Astrocyte (in vitro differentiated cells and primary cell): Measurements from ENCODE around the gene IL24. TPM values are rescaled to one million over a fixed set of nuclear protein-coding genes. Genes with fewer than 3 reads are reported as not detected.

ENCODE experiments used
- DNase-seq: peaks from one replicate; pipeline ENCODE4 v3.0.0-alpha.2; 2010; ENCODE audit warnings: low read depth
- FAIRE-seq: peaks from 2 replicates; lab custom pipeline; 2011; peaks lifted over from hg19 to GRCh38; lab: Jason Lieb, UNC
- H2AFZ ChIP-seq: 2 replicates; pipeline ENCODE4 v1.6.0; 2012; ENCODE audit warnings: low read depth, low read length, inconsistent platforms
- H3K27ac ChIP-seq: 2 replicates; pipeline ENCODE4 v1.5.1; 2011; ENCODE audit warnings: low read depth, low read length, inconsistent platforms
- H3K27me3 ChIP-seq: 2 replicates; pipeline ENCODE4 v1.6.0; 2011; ENCODE audit warnings: low read length, inconsistent platforms; ENCODE audit not compliant: insufficient read depth
- H3K36me3 ChIP-seq: 2 replicates; pipeline ENCODE4 v1.5.1; 2011; ENCODE audit warnings: low read length, inconsistent platforms; ENCODE audit not compliant: insufficient read depth
- H3K4me1 ChIP-seq: 2 replicates; pipeline ENCODE4 v1.5.1; 2011; ENCODE audit warnings: low read length, inconsistent platforms; ENCODE audit not compliant: insufficient read depth
- H3K4me2 ChIP-seq: 2 replicates; pipeline ENCODE4 v1.6.0; 2012; ENCODE audit warnings: low read length, inconsistent platforms
- H3K4me3 ChIP-seq: 2 replicates; pipeline ENCODE4 v1.5.1; 2011; ENCODE audit warnings: low read depth, mild to moderate bottlenecking, low read length, inconsistent platforms; ENCODE audit not compliant: insufficient read depth
- H3K79me2 ChIP-seq: 2 replicates; pipeline ENCODE4 v1.6.0; 2012; ENCODE audit warnings: mild to moderate bottlenecking, low read length, inconsistent platforms; ENCODE audit not compliant: insufficient read depth
- H3K9ac ChIP-seq: 2 replicates; pipeline ENCODE4 v1.6.0; 2012; ENCODE audit warnings: mild to moderate bottlenecking, low read length, inconsistent platforms
- H3K9me3 ChIP-seq: 2 replicates; pipeline ENCODE4 v1.5.1; 2012; ENCODE audit warnings: low read depth, mild to moderate bottlenecking, low read length, inconsistent platforms; ENCODE audit not compliant: insufficient read depth
- H4K20me1 ChIP-seq: 2 replicates; pipeline ENCODE4 v1.6.0; 2012; ENCODE audit warnings: low read length, inconsistent platforms; ENCODE audit not compliant: insufficient read depth
- H3K27ac Mint-ChIP-seq: one replicate; pipeline ENCODE4 v1.8.0; 2021; ENCODE audit warnings: mild to moderate bottlenecking, mixed read lengths; ENCODE audit not compliant: unreplicated experiment
- H3K27me3 Mint-ChIP-seq: one replicate; pipeline ENCODE4 v1.8.0; 2021; ENCODE audit warnings: low read depth, mixed read lengths; ENCODE audit not compliant: unreplicated experiment
- H3K36me3 Mint-ChIP-seq: one replicate; pipeline ENCODE4 v1.8.0; 2021; ENCODE audit warnings: low read depth, mixed read lengths; ENCODE audit not compliant: unreplicated experiment
- H3K4me1 Mint-ChIP-seq: one replicate; pipeline ENCODE4 v1.8.0; 2021; ENCODE audit warnings: low read depth, mixed read lengths; ENCODE audit not compliant: unreplicated experiment
- H3K4me3 Mint-ChIP-seq: one replicate; pipeline ENCODE4 v1.8.0; 2021; ENCODE audit warnings: mild to moderate bottlenecking, moderate library complexity, mixed read lengths; ENCODE audit not compliant: unreplicated experiment
- H3K9me3 Mint-ChIP-seq: one replicate; pipeline ENCODE4 v1.8.0; 2021; ENCODE audit warnings: mild to moderate bottlenecking, mixed read lengths; ENCODE audit not compliant: unreplicated experiment
- EZH2 ChIP-seq: IDR thresholded peaks from 2 replicates; pipeline ENCODE4 v1.6.1; 2012; ENCODE audit warnings: mild to moderate bottlenecking, low read length, inconsistent platforms; ENCODE audit not compliant: insufficient read depth
- total RNA-seq: library from RNA; stranded (reverse); gene quantifications from 2 replicates; pipeline ENCODE4 v1.2.1, GENCODE V29; 2021
- TF ChIP-seq, protein P1 (sequence below): IDR thresholded peaks from 2 replicates; pipeline ENCODE4 v1.5.1; 2011; ENCODE audit warnings: low read depth, mild to moderate bottlenecking, inconsistent platforms, low read length, moderate library complexity; ENCODE audit not compliant: insufficient read depth

The IL24 gene
- total RNA-seq, 1 donor from 2014 or later: not detected

DNA sequence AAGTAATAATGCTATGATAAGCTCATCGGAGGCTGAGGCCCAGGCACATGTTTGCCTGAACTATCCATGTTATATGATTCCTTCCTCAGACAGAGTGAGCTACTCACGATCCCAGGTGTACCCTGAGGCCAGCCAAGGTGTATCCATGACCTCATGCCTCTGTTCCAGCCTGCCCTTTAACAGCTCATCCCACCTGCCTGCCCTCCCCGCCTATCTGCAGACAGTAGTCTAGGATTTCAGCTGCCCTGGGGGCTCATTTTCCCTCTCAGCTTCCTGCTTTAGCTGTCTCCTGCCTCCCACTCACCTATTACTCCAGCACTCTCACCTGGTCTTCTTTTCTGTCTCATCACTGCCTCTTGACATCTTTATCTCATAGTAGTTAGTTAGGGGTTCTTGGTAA lies 1.9 kb upstream of the IL24 start:
- Histone ChIP-seq H3K36me3 (no peaks in the 10 kb centered on the region), H3K4me1 (peaks cover 15% of the 10 kb centered on the region), H3K79me2 (no peaks in the 10 kb centered on the region), H3K4me2 (no peak overlapping the region), H4K20me1 (no peaks in the 10 kb centered on the region), H3K9me3 (no peaks in the 10 kb centered on the region), H3K27me3 (no peaks in the 10 kb centered on the region), H3K4me3 (no peak overlapping the region), H3K27ac (no peak overlapping the region), H3K9ac (no peak overlapping the region), H2AFZ (no peak overlapping the region)
- no peak for TF ChIP-seq EZH2
- TF ChIP-seq, protein P1, sequence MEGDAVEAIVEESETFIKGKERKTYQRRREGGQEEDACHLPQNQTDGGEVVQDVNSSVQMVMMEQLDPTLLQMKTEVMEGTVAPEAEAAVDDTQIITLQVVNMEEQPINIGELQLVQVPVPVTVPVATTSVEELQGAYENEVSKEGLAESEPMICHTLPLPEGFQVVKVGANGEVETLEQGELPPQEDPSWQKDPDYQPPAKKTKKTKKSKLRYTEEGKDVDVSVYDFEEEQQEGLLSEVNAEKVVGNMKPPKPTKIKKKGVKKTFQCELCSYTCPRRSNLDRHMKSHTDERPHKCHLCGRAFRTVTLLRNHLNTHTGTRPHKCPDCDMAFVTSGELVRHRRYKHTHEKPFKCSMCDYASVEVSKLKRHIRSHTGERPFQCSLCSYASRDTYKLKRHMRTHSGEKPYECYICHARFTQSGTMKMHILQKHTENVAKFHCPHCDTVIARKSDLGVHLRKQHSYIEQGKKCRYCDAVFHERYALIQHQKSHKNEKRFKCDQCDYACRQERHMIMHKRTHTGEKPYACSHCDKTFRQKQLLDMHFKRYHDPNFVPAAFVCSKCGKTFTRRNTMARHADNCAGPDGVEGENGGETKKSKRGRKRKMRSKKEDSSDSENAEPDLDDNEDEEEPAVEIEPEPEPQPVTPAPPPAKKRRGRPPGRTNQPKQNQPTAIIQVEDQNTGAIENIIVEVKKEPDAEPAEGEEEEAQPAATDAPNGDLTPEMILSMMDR: no peak
- Mint-ChIP-seq H3K4me3 (no peak overlapping the region), H3K9me3 (no peaks in the 10 kb centered on the region), H3K4me1 (peaks cover 31% of the 10 kb centered on the region), H3K36me3 (no peaks in the 10 kb centered on the region), H3K27ac (no peak overlapping the region), H3K27me3 (peaks cover 3% of the 10 kb centered on the region)
- DNase-seq (no peak), FAIRE-seq (no peak)

DNA sequence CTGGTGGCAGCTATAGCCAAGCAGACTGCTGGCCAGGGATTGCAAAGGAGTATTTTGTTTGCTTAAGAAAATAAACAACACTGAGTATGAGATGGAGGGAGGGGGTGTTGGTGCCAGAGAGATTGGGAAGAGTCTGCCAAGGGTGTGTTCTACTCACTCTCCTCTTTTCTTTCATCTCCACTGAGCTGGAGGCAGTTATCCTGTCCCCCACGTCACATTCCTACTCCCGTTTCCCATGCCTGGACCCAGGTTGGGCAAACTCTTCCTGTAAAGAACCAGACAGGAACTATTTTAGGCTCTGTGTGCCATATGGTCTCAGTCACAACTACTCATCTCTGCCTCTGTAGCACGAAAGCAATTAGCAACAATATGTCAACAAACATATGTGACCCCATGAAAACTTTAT lies 1.4 kb upstream of the IL24 start:
- Histone ChIP-seq H3K36me3 (no peaks in the 10 kb centered on the region), H3K27ac (no peak overlapping the region), H3K79me2 (no peaks in the 10 kb centered on the region), H2AFZ (no peak overlapping the region), H3K4me3 (no peak overlapping the region), H3K4me1 (peaks cover 13% of the 10 kb centered on the region), H3K9ac (no peak overlapping the region), H4K20me1 (no peaks in the 10 kb centered on the region), H3K9me3 (no peaks in the 10 kb centered on the region), H3K4me2 (no peak overlapping the region), H3K27me3 (no peaks in the 10 kb centered on the region)
- no peak overlapping the region for H3K4me3 Mint-ChIP-seq
- H3K9me3 Mint-ChIP-seq: no peaks in the 10 kb centered on the region
- no peak for TF ChIP-seq EZH2
- TF ChIP-seq, protein P1: no peak
- peaks cover 26% of the 10 kb centered on the region for H3K4me1 Mint-ChIP-seq
- H3K36me3 Mint-ChIP-seq: no peaks in the 10 kb centered on the region
- FAIRE-seq (no peak), DNase-seq (no peak)
- no peak overlapping the region for H3K27ac Mint-ChIP-seq
- peaks cover 8% of the 10 kb centered on the region for H3K27me3 Mint-ChIP-seq

DNA sequence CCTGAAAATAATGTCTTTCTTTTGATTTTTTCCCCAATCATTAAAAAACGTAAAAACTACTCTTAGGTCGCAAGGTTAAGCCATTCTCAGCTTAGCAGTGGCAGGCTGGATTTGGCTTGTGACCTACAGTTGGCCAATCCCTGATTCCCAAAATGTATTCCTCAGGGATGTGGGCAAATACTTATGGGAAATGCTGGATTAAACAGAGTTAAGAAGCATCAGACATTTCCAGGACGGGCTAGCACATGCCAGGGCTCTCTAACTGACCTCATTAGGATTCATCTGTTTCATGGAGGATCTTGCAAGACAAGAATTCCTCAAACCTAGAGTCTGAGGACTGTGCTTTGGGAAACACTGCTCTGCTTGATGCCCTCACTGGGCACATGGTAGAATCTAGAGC lies 982 bp upstream of the IL24 start:
- no peak for FAIRE-seq

More for the DNA sequence above, 982 bp upstream of the IL24 start:
- Mint-ChIP-seq H3K4me1 (peaks cover 24% of the 10 kb centered on the region), H3K36me3 (no peaks in the 10 kb centered on the region), H3K4me3 (no peak overlapping the region), H3K27ac (no peak overlapping the region), H3K27me3 (peaks cover 12% of the 10 kb centered on the region), H3K9me3 (no peaks in the 10 kb centered on the region)
- TF ChIP-seq, protein P1: no peak
- no peak for TF ChIP-seq EZH2
- no peak overlapping the region for H3K9ac ChIP-seq
- no peaks in the 10 kb centered on the region for H3K9me3 ChIP-seq
- DNase-seq: no peak
- peaks cover 13% of the 10 kb centered on the region for H3K4me1 ChIP-seq
- no peaks in the 10 kb centered on the region for H3K36me3 ChIP-seq
- no peak overlapping the region for H3K4me3 ChIP-seq
- H3K27ac ChIP-seq: no peak overlapping the region
- no peaks in the 10 kb centered on the region for H3K27me3 ChIP-seq
- no peaks in the 10 kb centered on the region for H4K20me1 ChIP-seq
- H2AFZ ChIP-seq: no peak overlapping the region
- no peaks in the 10 kb centered on the region for H3K79me2 ChIP-seq
- H3K4me2 ChIP-seq: no peak overlapping the region
